GM23248 (cell line): ENCODE data around the gene ZDHHC11.

Experiments
- EZH2 ChIP-seq: fragments of 200-600 bp; sonication (generic); IDR thresholded peaks from 2 replicates; pipeline ENCODE4 v1.6.1; 2018; ENCODE audit warnings: antibody characterized with exemption, mild to moderate bottlenecking; ENCODE audit not compliant: insufficient read depth, poor library complexity, severe bottlenecking
- EZH2phosphoT487 ChIP-seq: fragments of 200-600 bp; sonication (generic); IDR thresholded peaks from 2 replicates; pipeline ENCODE4 v1.6.1; 2018; ENCODE audit warnings: antibody characterized with exemption, moderate library complexity, mild to moderate bottlenecking, low read depth; ENCODE audit not compliant: insufficient read depth

DNA sequence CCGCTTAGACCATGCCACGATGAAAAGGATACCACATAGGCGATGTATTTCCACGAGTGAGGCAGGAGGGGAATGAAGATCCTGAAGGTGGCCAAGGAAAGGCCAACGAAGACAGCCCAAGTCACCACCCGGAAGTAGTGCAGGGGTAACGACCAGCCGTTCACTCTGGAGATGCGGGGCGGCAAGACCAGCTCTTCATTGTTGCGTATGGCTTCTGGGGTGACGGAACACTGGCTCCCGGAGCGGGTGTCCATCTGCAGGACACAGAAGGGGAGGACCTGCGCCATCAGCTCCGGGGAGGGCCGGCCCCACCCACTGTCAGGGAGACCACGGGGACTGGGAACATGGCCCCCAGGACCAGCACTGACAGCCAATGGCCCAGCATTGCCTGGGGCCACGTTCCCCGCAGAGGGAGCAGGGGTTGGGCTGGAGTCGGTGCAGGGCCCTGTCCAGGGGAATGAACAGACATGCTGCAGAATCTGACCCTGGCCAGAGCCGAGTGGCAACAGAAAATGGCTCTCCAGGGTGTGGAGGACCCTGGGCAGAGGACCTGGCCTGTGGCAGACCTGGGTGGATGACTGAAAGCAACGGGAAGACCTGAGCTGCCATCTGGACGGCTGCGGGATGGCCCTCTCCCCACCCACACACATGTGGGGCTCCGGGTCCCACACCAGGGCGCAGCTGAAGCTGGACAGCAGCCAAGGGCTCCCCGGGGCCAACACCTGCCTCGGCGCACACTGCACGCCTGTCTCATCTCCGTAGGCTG is 83.9 kb downstream of the ZDHHC11 start:
- TF ChIP-seq EZH2 (no peak), EZH2phosphoT487 (no peak)
